Retinal pigment epithelial cell (primary cell): ENCODE data around the gene OCLN.
"Not testable (repeated sequence)": the region's sequence is repeated elsewhere in the genome, so short reads cannot be mapped to it uniquely, and the experiment has no call there.

Source experiments
- DNase-seq: peaks from one replicate; pipeline ENCODE4 v3.0.0-alpha.2; 2010; ENCODE audit warnings: low read depth
- H3K4me3 ChIP-seq: 2 replicates; pipeline ENCODE4 v1.5.1; 2011; ENCODE audit warnings: mild to moderate bottlenecking, low read length, control low read depth, moderate library complexity
- TF ChIP-seq, protein P1 (sequence below): conservative IDR thresholded peaks from 2 replicates; pipeline ENCODE4 v1.5.1; 2011; ENCODE audit warnings: low read depth, low read length, control low read depth, inconsistent platforms

Gene OCLN

DNA sequence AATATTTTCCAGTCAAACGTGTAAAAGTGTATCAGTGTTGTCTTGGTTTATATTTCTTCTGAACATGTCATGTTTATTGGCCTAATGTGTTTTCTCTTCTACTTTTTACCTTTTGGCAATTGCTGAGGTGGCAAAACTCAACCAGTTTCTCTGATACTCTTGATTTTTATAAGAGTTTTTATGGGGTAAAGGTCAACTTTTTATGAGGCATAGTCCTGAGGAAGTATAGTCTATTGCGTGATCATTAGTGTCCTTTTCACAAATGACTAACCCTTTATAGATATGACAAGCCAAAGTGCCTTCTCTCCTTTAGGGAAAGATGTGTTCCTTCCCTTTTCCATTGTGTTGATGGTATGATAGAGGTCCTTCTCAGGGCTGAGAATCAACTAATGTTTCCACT, 32.9 kb downstream of the OCLN start:
- no peak overlapping the region for H3K4me3 ChIP-seq
- no peak for DNase-seq
- TF ChIP-seq, protein P1, sequence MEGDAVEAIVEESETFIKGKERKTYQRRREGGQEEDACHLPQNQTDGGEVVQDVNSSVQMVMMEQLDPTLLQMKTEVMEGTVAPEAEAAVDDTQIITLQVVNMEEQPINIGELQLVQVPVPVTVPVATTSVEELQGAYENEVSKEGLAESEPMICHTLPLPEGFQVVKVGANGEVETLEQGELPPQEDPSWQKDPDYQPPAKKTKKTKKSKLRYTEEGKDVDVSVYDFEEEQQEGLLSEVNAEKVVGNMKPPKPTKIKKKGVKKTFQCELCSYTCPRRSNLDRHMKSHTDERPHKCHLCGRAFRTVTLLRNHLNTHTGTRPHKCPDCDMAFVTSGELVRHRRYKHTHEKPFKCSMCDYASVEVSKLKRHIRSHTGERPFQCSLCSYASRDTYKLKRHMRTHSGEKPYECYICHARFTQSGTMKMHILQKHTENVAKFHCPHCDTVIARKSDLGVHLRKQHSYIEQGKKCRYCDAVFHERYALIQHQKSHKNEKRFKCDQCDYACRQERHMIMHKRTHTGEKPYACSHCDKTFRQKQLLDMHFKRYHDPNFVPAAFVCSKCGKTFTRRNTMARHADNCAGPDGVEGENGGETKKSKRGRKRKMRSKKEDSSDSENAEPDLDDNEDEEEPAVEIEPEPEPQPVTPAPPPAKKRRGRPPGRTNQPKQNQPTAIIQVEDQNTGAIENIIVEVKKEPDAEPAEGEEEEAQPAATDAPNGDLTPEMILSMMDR = no peak

- DNase-seq = no peak
- H3K4me3 ChIP-seq = no peak overlapping the region
- TF ChIP-seq, protein P1 = no peak
Measured at GRCh38 chr5:69526660-69527059, 34.1 kb downstream of the OCLN start.

- TF ChIP-seq, protein P1 = no peak
- no peak overlapping the region for H3K4me3 ChIP-seq
- DNase-seq = no peak
Measured at GRCh38 chr5:69527128-69527770, 34.7 kb downstream of the OCLN start.

- H3K4me3 ChIP-seq = no peak overlapping the region
- no peak for DNase-seq
- TF ChIP-seq, protein P1 = no peak
Measured at GRCh38 chr5:69528035-69528434, 35.4 kb downstream of the OCLN start.

- DNase-seq = no peak
- H3K4me3 ChIP-seq = no peak overlapping the region
- TF ChIP-seq, protein P1 = no peak
Measured at GRCh38 chr5:69528609-69529008, 36.0 kb downstream of the OCLN start.

DNA sequence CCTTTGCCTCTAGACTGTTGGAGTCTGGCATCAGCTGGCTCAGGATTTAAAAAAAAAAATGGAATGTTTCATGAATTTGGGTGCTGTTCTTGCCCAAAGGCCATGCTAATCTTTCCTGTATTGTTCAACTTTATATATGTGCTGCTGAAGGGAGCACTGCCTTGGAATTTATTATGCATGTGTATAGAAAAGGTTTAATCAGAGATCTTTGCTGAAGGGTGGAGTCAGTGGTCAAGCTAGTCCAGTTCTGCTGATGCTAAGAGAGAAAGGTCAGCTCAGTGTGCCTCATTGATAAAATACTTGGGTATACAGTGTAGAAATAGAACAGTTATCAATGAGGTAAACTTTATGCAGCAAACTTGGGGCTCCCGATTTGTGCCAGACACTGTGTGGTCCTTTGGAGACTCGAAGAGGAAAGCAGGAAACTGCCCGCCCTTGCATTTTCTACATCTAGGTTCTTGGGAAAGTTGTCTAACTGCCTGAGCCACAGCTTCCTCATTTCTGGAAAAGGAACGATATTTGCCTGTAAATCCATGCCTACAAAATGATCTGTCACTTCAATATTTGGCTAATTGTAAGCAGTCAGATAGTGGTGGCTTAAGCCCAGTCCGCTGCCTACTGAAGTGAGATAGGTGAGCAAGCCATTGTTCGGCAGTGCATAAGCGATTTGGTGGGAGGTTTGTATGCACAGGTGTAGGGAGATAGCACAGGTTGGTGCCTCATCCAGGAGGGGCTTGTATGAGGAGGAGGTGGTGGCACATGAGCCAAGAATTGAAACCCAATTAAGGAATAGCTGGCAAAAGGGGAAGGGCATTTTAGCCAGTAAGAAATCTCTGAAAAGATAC, 38.2 kb downstream of the OCLN start:
- no peak overlapping the region for H3K4me3 ChIP-seq
- no peak for DNase-seq
- TF ChIP-seq, protein P1 = no peak

- no peak for DNase-seq
- TF ChIP-seq, protein P1 = no peak
- H3K4me3 ChIP-seq = no peak overlapping the region
Measured at GRCh38 chr5:69531406-69531801, 38.8 kb downstream of the OCLN start.

DNA sequence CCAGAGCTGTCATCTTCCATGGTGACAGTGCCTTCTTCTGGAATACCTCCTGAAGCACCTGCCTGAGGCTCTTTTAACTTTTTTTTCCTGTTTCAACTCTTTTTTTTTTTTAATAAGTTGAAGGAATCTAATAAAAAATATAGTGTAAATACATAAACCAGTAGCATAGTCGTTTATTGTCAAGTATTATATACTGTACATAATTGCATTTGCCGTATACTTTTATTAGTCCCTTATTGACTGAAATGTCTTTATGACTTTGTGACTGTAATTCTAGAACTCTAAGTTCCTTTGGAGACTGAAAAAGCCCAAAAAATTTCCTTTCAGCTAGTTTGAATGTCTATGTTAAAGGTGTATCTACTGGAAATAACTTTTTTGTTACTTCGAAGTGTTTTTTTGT, 45.3 kb downstream of the OCLN start:
- not testable (repeated sequence) for DNase-seq

GRCh38 chr5:69538735-69539134, 46.1 kb downstream of the OCLN start:
- not testable (repeated sequence) for DNase-seq, H3K4me3 ChIP-seq

More for the DNA sequence above, 45.3 kb downstream of the OCLN start:
- H3K4me3 ChIP-seq = not testable (repeated sequence)

DNA sequence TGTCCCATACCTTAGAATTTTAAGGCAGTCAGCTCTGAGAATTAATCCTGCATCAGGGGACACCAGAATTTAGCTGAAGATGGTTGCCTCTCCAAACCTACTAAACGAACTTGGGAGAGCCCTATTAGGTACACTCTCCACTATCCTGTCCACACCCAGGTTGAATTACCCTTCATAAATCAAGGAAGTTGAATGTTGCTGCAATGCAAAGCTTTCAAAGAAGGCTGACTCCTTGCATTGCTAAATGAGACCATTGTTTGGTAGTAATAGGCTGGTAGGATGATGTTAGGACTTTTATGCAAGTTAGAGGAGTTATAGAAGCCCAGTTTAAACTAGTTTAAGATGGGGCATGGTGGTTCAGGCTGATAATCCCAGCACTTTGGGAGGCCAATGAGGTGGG, 48.8 kb downstream of the OCLN start:
- H3K4me3 ChIP-seq, DNase-seq: not testable (repeated sequence)
